ENCODE results near the gene SLC4A1.

DNA sequence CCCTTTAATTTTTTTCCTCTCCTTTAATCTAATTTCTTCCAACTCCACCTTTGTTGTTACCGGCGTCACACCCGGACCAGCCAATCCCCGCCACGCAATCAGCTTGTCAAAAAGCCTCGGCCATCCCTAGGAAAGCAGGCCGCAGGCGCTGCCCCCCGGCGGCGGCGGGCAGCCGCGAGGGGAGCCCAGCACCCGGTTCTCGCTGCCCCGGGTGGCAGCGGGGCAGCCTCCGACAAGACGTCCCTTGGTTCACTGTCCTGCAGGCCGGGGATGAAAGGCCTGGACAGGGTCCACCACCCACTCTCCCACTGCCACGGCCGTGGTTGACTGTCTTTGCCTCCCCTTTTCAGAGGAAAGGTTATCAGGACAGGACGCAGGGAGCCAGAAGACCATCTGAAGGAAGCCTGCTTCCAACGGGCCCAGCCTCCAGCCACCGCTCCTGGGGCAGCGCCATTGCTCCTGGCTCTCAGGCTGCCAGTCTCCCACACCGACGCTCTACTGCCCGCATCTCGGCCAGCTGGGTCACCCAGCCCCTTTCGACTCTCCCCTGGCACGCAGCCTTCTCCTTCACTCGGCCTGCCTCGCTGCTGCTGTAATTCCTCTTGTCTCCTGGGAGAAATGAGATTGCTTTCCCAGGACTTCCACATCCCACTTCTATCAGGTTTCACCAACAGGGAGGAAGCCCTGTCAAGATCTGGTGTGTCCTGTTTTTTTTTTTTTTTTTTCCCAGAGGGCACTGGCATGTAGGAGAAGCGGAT lies 45.6 kb downstream of the SLC4A1 start:
- TF ChIP-seq, protein P1, sequence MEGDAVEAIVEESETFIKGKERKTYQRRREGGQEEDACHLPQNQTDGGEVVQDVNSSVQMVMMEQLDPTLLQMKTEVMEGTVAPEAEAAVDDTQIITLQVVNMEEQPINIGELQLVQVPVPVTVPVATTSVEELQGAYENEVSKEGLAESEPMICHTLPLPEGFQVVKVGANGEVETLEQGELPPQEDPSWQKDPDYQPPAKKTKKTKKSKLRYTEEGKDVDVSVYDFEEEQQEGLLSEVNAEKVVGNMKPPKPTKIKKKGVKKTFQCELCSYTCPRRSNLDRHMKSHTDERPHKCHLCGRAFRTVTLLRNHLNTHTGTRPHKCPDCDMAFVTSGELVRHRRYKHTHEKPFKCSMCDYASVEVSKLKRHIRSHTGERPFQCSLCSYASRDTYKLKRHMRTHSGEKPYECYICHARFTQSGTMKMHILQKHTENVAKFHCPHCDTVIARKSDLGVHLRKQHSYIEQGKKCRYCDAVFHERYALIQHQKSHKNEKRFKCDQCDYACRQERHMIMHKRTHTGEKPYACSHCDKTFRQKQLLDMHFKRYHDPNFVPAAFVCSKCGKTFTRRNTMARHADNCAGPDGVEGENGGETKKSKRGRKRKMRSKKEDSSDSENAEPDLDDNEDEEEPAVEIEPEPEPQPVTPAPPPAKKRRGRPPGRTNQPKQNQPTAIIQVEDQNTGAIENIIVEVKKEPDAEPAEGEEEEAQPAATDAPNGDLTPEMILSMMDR (IDR thresholded peaks at IDR 0.05; ENCODE audit: poor library complexity), result peak; percentile 18
- TF ChIP-seq EZH2phosphoT487 (IDR thresholded peaks at IDR 0.05; ENCODE audit: low read depth, severe bottlenecking, unreplicated experiment), result no peak
- TF ChIP-seq EZH2 (IDR thresholded peaks at IDR 0.05; ENCODE audit: borderline replicate concordance), result no peak
